HG02759 (cell line): ENCODE results near the gene PTP4A2.

Source experiments
- ATAC-seq: cut with Tn5 transposase; IDR thresholded peaks from one replicate; pipeline ENCODE4 v1.9.1; 2021; ENCODE audit warnings: mild to moderate bottlenecking, moderate library complexity; ENCODE audit not compliant: unreplicated experiment

Gene PTP4A2

GRCh38 chr1:31938184-31938975, at the start of gene PTP4A2:
PTP4A2 (minus strand) TSS chr1:31938368; CDS start chr1:31919065, 19,303 bp downstream.
- ATAC-seq: peak; percentile 86

GRCh38 chr1:31987135-31987619, 49.0 kb upstream of the PTP4A2 start:
- no peak for ATAC-seq

GRCh38 chr1:31985430-31985829, 47.3 kb upstream of the PTP4A2 start:
- ATAC-seq: no peak

- no peak for ATAC-seq
Observed at GRCh38 chr1:31984419-31985347, 46.5 kb upstream of the PTP4A2 start.

- ATAC-seq: no peak
Observed at GRCh38 chr1:31981972-31982371, 43.8 kb upstream of the PTP4A2 start.

GRCh38 chr1:31981456-31981839, 43.3 kb upstream of the PTP4A2 start:
- ATAC-seq: no peak

- ATAC-seq: no peak
Observed at GRCh38 chr1:31980835-31981455, 42.8 kb upstream of the PTP4A2 start.

- no peak for ATAC-seq
Observed at GRCh38 chr1:31978843-31979400, 40.8 kb upstream of the PTP4A2 start.

- ATAC-seq: no peak
Observed at GRCh38 chr1:31977385-31978131, 39.4 kb upstream of the PTP4A2 start.

- no peak for ATAC-seq
Observed at GRCh38 chr1:31976401-31976800, 38.2 kb upstream of the PTP4A2 start.

- no peak for ATAC-seq
Observed at GRCh38 chr1:31970873-31971272, 32.7 kb upstream of the PTP4A2 start.

- no peak for ATAC-seq
Observed at GRCh38 chr1:31961536-31961935, 23.4 kb upstream of the PTP4A2 start.

- ATAC-seq: no peak
Observed at GRCh38 chr1:31959521-31960340, 21.6 kb upstream of the PTP4A2 start.

- ATAC-seq: peak; percentile 36
Observed at GRCh38 chr1:31957701-31958674, 19.8 kb upstream of the PTP4A2 start.

GRCh38 chr1:31955917-31956736, 18.0 kb upstream of the PTP4A2 start:
- peak; percentile 77 for ATAC-seq

GRCh38 chr1:31954607-31955283, 16.6 kb upstream of the PTP4A2 start:
- no peak for ATAC-seq

GRCh38 chr1:31952825-31953220, 14.7 kb upstream of the PTP4A2 start:
- no peak for ATAC-seq
